Mesenteric fat pad (tissue), 1 donor: Measurements from ENCODE around the gene SP7. TPM values are rescaled to one million over a fixed set of nuclear protein-coding genes. Genes with fewer than 3 reads are reported as not detected.
"Not testable (repeated sequence)": the region's sequence is repeated elsewhere in the genome, so short reads cannot be mapped to it uniquely, and the experiment has no call there.

Experiments used
- DNase-seq: peaks from one replicate; pipeline ENCODE4 v3.0.0-alpha.2; 2020; ENCODE audit warnings: low spot score
- total RNA-seq: library from RNA; stranded (reverse); fragmentation: NEBNext Ultra II Directional; extraction: Animal tissue kit (Norgen Biotek cat#: 25700); gene quantifications from one replicate; pipeline ENCODE4 v1.2.1, GENCODE V29; 2021
- donor health status: DM: yes; HTN: yes; CAD: no.

SP7 gene
- total RNA-seq, 1 donor from 2014 or later = not detected

DNA sequence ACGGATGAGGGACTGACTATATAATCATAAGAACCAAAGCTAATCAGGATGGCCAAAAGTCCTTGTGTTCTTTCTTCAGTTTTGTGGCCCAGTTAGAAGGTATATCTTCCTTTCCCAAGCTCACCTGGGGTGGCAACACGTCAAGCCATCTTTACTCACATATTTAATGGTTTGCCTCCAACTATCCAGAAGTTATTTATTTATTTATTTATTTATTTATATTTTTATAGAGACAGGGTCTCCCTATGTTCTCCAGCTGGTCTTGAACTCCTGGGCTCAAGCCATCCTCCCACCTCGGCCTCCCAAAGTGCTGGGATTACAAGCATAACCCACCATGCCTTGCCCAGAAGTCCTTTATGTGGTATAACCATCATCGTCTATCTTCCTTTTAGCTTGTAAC is 11.8 kb upstream of the SP7 start:
- no peak for DNase-seq

DNA sequence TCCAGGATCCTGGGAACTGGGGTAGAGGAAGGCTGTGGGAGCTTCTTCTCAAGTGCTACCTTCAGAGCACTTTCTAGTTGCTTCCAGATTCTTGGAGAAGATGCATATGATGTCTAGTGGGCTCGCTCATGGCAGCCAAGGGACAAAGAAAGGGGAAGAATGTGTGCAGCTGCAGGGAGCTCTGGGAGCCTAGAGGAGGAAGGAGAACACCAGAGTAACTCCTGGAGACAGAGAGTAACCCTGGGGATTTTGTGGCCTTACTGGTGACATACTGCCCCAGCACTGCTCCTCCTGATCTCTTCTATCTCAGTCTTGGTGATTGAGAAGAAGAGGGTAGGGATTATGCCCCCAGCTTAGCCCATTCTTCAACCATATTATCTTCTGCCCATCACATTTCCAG is 10.3 kb upstream of the SP7 start:
- DNase-seq = no peak

- no peak for DNase-seq
These were observed 9.5 kb upstream of the SP7 start for GRCh38 chr12:53345486-53346188.

DNA sequence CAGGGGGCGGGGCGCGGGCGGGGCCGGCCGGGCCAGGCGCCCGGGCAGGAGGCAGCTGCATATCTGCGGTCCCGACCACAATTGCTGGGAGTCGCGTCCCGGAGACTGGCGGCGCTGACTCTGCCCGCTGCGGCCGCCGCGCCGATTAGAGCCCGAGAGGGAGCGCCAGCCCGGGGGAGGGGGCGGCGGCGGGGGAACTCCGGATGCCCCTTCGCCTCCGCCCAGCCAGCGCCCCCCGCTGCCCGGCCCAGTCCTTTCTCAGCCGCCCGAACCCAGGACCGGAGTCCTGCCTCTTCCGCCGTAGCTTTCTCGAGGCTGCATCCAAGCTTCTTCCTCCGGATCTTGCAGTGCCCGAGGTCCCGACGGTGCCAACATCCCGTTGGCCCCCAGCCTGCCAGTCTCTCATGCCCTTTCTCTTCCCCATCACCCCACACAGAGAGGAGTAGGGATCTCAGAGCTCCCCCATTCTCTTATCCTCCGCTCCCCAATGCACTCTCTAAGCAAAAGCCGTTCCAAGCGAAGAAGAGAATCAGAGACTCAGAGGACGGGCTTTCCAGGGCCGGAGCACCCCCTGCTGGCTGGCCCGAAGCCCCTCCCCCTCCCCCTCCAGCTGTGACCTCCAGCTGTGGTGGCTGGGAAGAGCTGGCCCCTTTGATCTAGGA is 8.8 kb upstream of the SP7 start:
- no peak for DNase-seq

DNA sequence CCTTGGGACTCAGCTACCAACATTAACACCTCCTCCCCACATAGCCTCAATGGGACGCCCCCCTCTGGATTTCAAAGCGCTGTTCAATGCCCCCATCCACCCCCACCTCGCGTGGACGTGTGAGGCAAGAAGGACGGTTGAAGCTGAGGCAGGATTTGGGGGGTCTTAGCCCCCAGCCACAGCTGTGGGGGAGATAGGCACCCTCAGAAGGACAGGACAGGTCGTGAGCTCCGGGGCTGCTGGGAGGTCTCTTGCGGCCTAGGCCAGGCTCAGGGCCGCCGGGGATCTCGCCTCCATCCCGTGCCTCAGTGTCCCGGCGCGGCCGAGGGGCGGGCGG is 8.3 kb upstream of the SP7 start:
- no peak for DNase-seq

GRCh38 chr12:53343969-53344368 is 7.8 kb upstream of the SP7 start:
- no peak for DNase-seq

DNA sequence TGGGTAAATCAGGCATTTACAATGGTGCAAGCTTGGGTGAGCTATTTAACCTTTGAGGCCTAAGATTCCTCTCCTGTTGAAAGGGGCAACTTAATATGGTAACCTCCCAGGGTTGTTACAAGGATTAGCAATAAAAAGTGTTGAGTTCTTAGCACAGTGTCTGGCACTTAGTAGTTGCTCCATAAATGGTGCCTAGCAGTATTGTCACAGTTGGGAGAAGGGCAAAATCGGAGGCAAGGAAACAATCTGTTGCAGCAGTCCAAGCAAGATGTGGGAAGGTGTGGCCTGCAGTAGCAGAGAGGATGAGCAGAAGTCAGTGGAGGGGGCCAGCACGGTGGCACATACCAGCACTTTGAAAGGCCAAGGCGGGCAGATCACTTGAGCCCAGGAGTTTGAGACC is 7.3 kb upstream of the SP7 start:
- no peak for DNase-seq

GRCh38 chr12:53340398-53340797 is 4.2 kb upstream of the SP7 start:
- no peak for DNase-seq

DNA sequence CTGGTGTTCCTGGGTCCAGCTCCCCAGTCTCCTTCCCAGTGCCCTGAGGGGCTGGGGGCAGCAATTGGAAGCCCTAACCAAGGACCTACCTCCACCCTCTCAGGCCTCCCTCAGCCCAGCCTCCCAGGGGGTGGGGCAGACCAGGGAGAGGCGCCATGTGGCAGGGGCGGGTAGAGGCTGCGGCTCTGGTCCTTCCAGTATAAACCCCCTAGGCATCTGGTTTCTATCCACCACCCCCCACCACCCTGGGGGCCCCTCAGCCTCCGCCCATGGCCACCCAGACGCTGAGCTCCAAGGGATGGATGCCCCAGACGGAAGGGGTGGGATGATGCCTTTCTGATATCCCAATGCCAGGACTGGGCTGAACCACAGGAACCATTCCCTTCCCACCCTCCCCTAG is 2.8 kb upstream of the SP7 start:
- no peak for DNase-seq

DNA sequence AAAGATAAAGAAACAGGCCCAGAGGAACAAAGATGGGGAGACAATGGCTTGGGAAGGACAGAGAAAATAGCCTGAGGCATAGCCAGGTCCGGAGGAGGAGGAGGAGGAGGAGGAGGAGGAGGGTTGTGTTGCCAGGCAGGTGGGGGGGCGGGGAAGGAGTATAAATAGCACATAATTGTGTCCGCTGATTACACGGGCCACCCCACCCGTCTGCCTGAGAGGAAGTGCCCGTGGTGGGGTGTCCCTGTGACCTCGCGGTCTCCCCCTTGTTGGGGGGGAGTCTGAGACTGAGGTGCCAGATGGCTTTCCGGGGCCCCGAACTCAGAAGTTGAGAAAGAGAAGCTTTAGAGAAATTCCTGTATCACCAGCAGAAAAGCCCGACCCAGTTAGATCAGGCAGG is 1.9 kb upstream of the SP7 start:
- DNase-seq = no peak

DNA sequence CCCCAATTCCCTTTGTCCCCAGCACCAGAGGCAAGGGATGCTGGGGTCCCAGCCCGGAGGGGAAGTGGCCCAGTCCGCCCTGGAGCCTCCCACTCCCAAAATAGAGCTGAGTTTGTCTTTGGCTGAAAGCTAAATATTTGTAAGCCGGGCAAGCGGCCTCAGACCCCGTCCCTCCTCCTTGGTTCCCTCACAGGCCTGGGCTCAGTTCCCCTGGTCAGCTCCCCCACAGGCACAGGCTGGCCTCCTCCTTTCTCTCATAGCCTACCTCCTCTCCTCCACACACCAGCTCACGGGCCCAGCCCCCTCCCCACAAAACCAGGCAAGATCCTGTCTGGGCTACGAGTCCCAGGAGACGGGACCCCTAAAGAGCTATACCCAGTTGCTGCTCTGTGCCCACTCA is 1.3 kb downstream of the SP7 start:
- DNase-seq = no peak

- no peak for DNase-seq
These were observed 2.3 kb downstream of the SP7 start for GRCh38 chr12:53333845-53334244.

- no peak for DNase-seq
These were observed 2.9 kb downstream of the SP7 start for GRCh38 chr12:53333289-53333688.

GRCh38 chr12:53332744-53333143 is 3.4 kb downstream of the SP7 start:
- no peak for DNase-seq

GRCh38 chr12:53332339-53332738 is 3.8 kb downstream of the SP7 start:
- not testable (repeated sequence) for DNase-seq

DNA sequence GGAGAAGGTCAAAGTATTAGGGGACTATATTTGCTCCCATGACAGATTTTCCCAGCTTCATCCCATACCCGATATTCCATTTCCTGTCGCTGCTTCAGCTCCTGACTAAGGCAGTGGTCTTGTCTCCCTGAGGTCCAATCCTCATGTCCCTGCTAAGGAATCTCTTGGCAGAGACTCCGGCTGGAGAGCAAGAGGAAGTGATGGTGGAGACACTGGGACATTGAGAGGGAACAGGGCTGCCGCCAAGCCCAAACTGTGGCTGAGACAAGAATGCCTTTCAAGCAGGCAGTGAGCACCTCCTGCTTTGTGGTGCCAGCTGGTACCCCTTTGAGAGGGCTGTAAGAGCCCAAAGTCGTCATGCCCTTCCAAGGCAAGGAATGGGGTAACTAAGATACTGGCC is 5.5 kb downstream of the SP7 start:
- DNase-seq = no peak

GRCh38 chr12:53328043-53328435 is 8.1 kb downstream of the SP7 start:
- DNase-seq = no peak

DNA sequence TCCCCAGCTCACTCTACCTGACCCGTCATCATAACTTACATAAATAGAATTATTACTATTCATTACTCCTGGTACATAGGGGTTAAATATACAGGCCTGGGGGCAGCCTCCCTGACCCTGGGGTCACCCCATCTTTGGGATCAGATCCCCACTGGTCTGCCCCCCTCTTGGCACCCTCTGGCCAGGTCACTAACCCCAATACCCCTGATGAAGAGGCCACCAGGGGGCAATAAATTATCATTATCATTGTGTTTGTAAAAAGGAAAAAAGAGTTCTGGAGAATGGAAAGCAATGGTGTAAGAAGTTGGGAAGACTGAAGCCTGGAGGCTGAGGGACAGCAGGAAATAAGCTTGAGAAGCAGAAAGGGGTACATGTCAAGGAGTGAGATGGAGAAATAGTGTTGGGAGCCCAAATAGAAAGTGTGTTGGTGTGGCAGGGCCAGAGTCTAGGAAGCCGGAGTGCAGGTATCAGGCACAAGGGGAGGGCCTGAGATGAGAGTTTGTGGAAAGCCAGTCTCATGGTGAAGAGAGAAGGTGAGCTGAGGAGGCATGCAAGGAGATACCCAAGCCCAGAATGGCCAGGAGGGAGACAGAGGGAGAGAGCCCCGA is 8.6 kb downstream of the SP7 start:
- no peak for DNase-seq

DNA sequence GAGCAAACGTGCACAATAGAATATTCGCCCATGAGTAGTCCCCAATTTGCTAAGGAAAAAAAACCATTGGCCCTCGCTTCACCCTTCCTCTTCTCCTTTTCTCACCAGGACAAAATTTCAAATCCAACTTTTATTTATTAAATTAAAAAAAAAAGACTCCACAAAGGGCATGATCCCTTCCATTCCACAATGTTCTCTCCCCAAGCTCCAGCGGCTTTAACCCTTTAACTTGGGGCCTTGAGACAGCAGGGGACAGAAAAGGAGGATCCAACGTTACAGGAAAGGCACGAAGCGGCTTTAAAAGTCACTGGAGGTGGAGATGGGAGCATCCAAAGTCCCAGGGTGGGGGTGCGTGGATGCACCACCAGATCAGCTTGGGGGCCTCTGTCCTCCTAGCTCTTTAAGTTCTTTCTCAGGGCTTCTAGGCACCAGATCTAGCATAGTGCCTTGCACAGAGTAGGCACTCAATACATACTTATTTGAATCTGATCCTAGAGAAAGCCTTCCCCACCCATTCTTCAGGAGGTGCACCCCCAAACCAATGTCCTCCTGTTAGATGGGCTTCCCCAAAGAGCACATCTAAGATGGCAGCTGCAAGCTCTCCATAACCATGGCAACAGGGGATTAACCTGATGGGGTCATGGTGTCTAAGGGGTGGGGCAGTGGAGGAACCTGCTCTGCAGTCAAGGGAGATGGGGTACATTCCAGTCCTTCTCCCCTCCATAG is 9.5 kb downstream of the SP7 start:
- DNase-seq = no peak

GRCh38 chr12:53325511-53326061 is 10.6 kb downstream of the SP7 start:
- DNase-seq = no peak

- peak; percentile 97 for DNase-seq
These were observed 11.2 kb downstream of the SP7 start for GRCh38 chr12:53324779-53325510.
